ENCODE results near the gene SCUBE1.

SCUBE1 gene

GRCh38 chr22:43253839-43254238 lies 89.3 kb downstream of the SCUBE1 start:
- DNase-seq = no peak

GRCh38 chr22:43252319-43252718 lies 90.9 kb downstream of the SCUBE1 start:
- DNase-seq = no peak

- DNase-seq = no peak
Measured at GRCh38 chr22:43249789-43250471, 93.2 kb downstream of the SCUBE1 start.

- no peak for DNase-seq
Measured at GRCh38 chr22:43247546-43248260, 95.5 kb downstream of the SCUBE1 start.

- DNase-seq = no peak
Measured at GRCh38 chr22:43246188-43246587, 97.0 kb downstream of the SCUBE1 start.

GRCh38 chr22:43245717-43246116 lies 97.5 kb downstream of the SCUBE1 start:
- no peak for DNase-seq

GRCh38 chr22:43244803-43245527 lies 98.2 kb downstream of the SCUBE1 start:
- DNase-seq = no peak

GRCh38 chr22:43244402-43244801 lies 98.8 kb downstream of the SCUBE1 start:
- no peak for DNase-seq

- DNase-seq = no peak
Measured at GRCh38 chr22:43243324-43243723, 99.8 kb downstream of the SCUBE1 start.

GRCh38 chr22:43242627-43243026 lies 100.5 kb downstream of the SCUBE1 start:
- no peak for DNase-seq

- DNase-seq = no peak
Measured at GRCh38 chr22:43241699-43242386, 101.3 kb downstream of the SCUBE1 start.

GRCh38 chr22:43241138-43241597 lies 102.0 kb downstream of the SCUBE1 start:
- DNase-seq = no peak

GRCh38 chr22:43240614-43241013 lies 102.6 kb downstream of the SCUBE1 start:
- DNase-seq = no peak

- DNase-seq = no peak
Measured at GRCh38 chr22:43239956-43240355, 103.2 kb downstream of the SCUBE1 start.

GRCh38 chr22:43239193-43239780 lies 103.9 kb downstream of the SCUBE1 start:
- DNase-seq = no peak

GRCh38 chr22:43238526-43239006 lies 104.6 kb downstream of the SCUBE1 start:
- DNase-seq = no peak

GRCh38 chr22:43237280-43237679 lies 105.9 kb downstream of the SCUBE1 start:
- DNase-seq = no peak

- no peak for DNase-seq
Measured at GRCh38 chr22:43236411-43237166, 106.6 kb downstream of the SCUBE1 start.

- no peak for DNase-seq
Measured at GRCh38 chr22:43235445-43236409, 107.4 kb downstream of the SCUBE1 start.

- no peak for DNase-seq
Measured at GRCh38 chr22:43234264-43234988, 108.7 kb downstream of the SCUBE1 start.
